Thyroid gland (tissue), 4 donors: ENCODE data around the gene ASPG. TPM values are rescaled to one million over a fixed set of nuclear protein-coding genes. Genes with fewer than 3 reads are reported as not detected.
A peak's percentile ranks its signal among the peaks of the same experiment; 100 is the strongest.

Experiments
- DNase-seq, 2 donors: peaks; one replicate each; pipeline ENCODE4 v3.0.0-alpha.2; 2019
- H3K27ac ChIP-seq, 3 donors: fragments of 200-600 bp; sonication (generic); 1 replicate in 2 of 3; 2 replicates in 1 of 3; pipeline ENCODE4 v1.5.1; 2016 to 2019; ENCODE audit warnings: mild to moderate bottlenecking in 1 of 3, moderate library complexity in 1 of 3
- H3K27me3 ChIP-seq: fragments of 200-600 bp; sonication (generic); one replicate; pipeline ENCODE4 v1.5.1; 2019
- H3K36me3 ChIP-seq, 2 donors: fragments of 200-600 bp; sonication (generic); one replicate each; pipeline ENCODE4 v1.5.1; 2016 to 2019
- H3K4me1 ChIP-seq, 2 donors: fragments of 200-600 bp; sonication (generic); one replicate each; pipeline ENCODE4 v1.5.1; 2017 to 2019
- H3K4me3 ChIP-seq, 3 donors: fragments of 200-600 bp; sonication (generic); replicated peaks in 1 of 3; 1 replicate in 2 of 3; 2 replicates in 1 of 3; pipeline ENCODE4 v1.5.1; 2016; ENCODE audit warnings: mild to moderate bottlenecking in 1 of 3
- H3K9me3 ChIP-seq: fragments of 200-600 bp; sonication (generic); one replicate; pipeline ENCODE4 v1.5.1; 2017
- POLR2A ChIP-seq, 2 donors: fragments of 450-650 bp; IDR thresholded peaks; one replicate each; pipeline ENCODE4 v1.6.1; 2017; ENCODE audit warnings: antibody characterized with exemption in 2 of 2, mild to moderate bottlenecking in 2 of 2, moderate library complexity in 1 of 2
- WGBS, 2 donors: methylation state at CpG; one replicate each; pipeline ENCODE4 v1.1.5; 2017; 5-methylcytosine and 5-hydroxymethylcytosine counted together
- intact Hi-C: fragments of 100-400 bp; cut with DNase I; formaldehyde crosslinking; loops from one replicate; pipeline ENCODE4 v1.15.1; 2023
- total RNA-seq, 4 donors: library from RNA; depleted of rRNA; stranded (reverse); fragments of >200 nt; gene quantifications; one replicate each; pipeline ENCODE4 v1.2.3, GENCODE V29; 2016
- TF ChIP-seq, protein P1 (sequence below), 6 experiments: fragments of 200-600 bp in 3 of 6; fragments of 450-650 bp in 3 of 6; sonication (generic) in 3 of 6; IDR thresholded peaks; one replicate each; pipeline ENCODE4 v1.5.1; 2016 to 2019; ENCODE audit warnings: antibody characterized with exemption in 6 of 6, mild to moderate bottlenecking in 2 of 6, inconsistent platforms in 1 of 6, moderate library complexity in 1 of 6

The ASPG gene
- total RNA-seq, 4 donors from 2014 or later = 7.5 to 24.0 (median 15.2) TPM

- TF ChIP-seq POLR2A (IDR thresholded peaks at IDR 0.05) = no peak
- TF ChIP-seq, protein P1, sequence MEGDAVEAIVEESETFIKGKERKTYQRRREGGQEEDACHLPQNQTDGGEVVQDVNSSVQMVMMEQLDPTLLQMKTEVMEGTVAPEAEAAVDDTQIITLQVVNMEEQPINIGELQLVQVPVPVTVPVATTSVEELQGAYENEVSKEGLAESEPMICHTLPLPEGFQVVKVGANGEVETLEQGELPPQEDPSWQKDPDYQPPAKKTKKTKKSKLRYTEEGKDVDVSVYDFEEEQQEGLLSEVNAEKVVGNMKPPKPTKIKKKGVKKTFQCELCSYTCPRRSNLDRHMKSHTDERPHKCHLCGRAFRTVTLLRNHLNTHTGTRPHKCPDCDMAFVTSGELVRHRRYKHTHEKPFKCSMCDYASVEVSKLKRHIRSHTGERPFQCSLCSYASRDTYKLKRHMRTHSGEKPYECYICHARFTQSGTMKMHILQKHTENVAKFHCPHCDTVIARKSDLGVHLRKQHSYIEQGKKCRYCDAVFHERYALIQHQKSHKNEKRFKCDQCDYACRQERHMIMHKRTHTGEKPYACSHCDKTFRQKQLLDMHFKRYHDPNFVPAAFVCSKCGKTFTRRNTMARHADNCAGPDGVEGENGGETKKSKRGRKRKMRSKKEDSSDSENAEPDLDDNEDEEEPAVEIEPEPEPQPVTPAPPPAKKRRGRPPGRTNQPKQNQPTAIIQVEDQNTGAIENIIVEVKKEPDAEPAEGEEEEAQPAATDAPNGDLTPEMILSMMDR (IDR thresholded peaks at IDR 0.05) = no peak
- WGBS, 2 donors = 87 to 90% methylated on average over 7 of the region's 9 CpGs
- no peak for DNase-seq
- H3K9me3 ChIP-seq = no peaks in the 10 kb centered on the region
- intact Hi-C loops = loop anchor here (5.0 kb wide), 1 partner anchor 36 kb away; no protein-coding TSS in a partner anchor
- H3K27me3 ChIP-seq = peaks cover 8% of the 10 kb centered on the region
- no peak overlapping the region for H3K4me3 ChIP-seq
- no peaks in the 10 kb centered on the region for H3K36me3 ChIP-seq
- H3K27ac ChIP-seq = no peak overlapping the region
- H3K4me1 ChIP-seq = peaks cover 18 to 33% of the 10 kb centered on the region in 2 donors
Observed at GRCh38 chr14:104133496-104133895, 48.0 kb downstream of the ASPG start.

- Histone ChIP-seq H3K4me3 (no peak overlapping the region), H3K4me1 (peaks cover 18 to 39% of the 10 kb centered on the region in 2 donors), H3K36me3 (no peaks in the 10 kb centered on the region), H3K27ac (no peak overlapping the region), H3K9me3 (no peaks in the 10 kb centered on the region), H3K27me3 (peaks cover 15% of the 10 kb centered on the region)
- WGBS, 2 donors = 49 to 60% methylated on average over 21 to 30 of the region's 31 CpGs
- DNase-seq = peak in 1 of 2 donors; percentile 1
- TF ChIP-seq, protein P1 (IDR thresholded peaks at IDR 0.05) = no peak
- TF ChIP-seq POLR2A (IDR thresholded peaks at IDR 0.05) = no peak
- intact Hi-C loops = loop anchor here (5.0 kb wide), 1 partner anchor 37 kb away; no protein-coding TSS in a partner anchor
Observed at GRCh38 chr14:104134061-104134965, 48.8 kb downstream of the ASPG start.

DNA sequence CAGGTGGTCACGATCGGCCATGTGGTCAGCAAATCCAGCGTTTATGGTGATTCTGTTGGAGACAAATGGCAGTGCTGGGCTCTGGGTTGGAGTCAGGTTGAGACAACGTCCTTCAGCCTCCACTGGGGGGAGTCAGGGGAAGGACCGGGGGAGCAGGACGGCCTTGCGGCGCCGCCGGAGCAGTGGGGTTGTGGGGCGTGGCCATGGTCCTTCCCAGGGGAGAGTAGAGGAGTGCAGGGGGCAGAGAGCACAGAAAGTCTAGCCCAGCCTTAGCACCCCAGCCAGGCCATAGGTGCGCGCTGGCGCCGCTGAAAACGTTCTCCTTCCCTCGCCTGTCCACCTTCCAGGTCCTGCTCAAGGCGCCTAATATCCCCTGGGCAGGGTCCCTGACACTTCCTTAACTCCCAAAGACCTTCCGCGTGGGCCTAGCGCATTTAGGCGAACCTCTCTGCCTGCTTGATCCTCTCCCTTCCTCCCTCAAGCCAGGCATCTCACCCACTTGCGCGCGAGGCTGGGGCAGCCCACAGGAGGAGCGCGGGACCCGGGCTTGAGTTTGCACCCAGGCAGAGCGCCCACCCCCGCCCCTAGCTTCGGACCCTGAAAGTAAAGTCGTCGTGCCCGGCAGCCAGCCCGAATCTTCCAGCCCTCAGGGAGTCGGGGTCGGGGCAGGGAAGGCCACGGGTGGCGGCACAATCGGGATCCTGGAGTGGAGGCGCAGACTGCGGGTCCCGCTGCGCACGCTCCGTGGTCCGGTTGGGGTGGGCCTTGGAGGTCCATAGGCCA is 49.8 kb downstream of the ASPG start:
- Histone ChIP-seq H3K27ac (no peak overlapping the region), H3K27me3 (peaks cover 17% of the 10 kb centered on the region), H3K36me3 (no peaks in the 10 kb centered on the region), H3K9me3 (no peaks in the 10 kb centered on the region), H3K4me1 (peaks cover 18 to 39% of the 10 kb centered on the region in 2 donors), H3K4me3 (no peak overlapping the region)
- no peak for TF ChIP-seq POLR2A (IDR thresholded peaks at IDR 0.05)
- TF ChIP-seq, protein P1 (IDR thresholded peaks at IDR 0.05) = no peak
- 5 to 7% methylated on average over 20 to 30 of the region's 47 CpGs for WGBS, 2 donors
- DNase-seq = peak in 1 of 2 donors; percentile 4
- intact Hi-C loops = loop anchor here (5.0 kb wide), 1 partner anchor 507 kb away; no protein-coding TSS in a partner anchor

DNA sequence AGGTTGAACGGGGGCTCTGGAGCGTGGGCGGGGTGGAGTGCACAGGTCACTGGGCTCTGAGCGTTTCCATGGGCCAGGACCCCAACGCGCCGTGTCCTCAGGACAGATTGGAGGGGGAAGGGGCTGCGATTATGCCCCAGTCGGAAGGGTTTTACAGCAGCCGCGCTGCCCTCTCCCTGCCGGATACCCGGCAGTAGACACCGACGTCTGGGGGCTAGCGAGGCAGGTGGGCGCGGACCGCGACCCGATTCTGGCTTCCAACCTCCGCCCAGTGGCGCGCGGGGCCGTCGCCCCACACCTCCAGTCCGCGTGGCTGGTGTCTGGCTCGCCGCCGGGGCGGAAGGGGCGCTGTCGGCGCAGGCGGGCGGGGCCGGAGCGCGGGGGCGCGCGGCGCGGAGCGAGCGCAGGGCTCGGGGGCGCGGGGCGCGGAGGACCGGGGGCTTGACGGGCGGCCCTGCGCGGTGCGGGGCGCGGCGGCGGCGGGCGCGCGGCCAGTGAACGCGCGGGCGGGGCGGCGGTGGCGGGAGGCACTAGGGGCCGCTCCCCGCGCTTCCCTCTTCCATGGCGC is 50.5 kb downstream of the ASPG start:
- no peaks in the 10 kb centered on the region for H3K36me3 ChIP-seq
- 0 to 2% methylated on average over 8 to 20 of the region's 78 CpGs for WGBS, 2 donors
- intact Hi-C loops = loop anchor here (2.0 to 5.0 kb wide), 2 partner anchors 429 to 506 kb away; no protein-coding TSS in a partner anchor
- peaks cover 17% of the 10 kb centered on the region for H3K27me3 ChIP-seq
- TF ChIP-seq POLR2A (IDR thresholded peaks at IDR 0.05) = no peak
- TF ChIP-seq, protein P1 (IDR thresholded peaks at IDR 0.05) = no peak
- H3K4me3 ChIP-seq = no peak overlapping the region
- peaks cover 18 to 39% of the 10 kb centered on the region in 2 donors for H3K4me1 ChIP-seq
- DNase-seq = peak in 1 of 2 donors; percentile 3
- H3K27ac ChIP-seq = no peak overlapping the region
- no peaks in the 10 kb centered on the region for H3K9me3 ChIP-seq
